ENCODE data around the gene LRP11.

The LRP11 gene

DNA sequence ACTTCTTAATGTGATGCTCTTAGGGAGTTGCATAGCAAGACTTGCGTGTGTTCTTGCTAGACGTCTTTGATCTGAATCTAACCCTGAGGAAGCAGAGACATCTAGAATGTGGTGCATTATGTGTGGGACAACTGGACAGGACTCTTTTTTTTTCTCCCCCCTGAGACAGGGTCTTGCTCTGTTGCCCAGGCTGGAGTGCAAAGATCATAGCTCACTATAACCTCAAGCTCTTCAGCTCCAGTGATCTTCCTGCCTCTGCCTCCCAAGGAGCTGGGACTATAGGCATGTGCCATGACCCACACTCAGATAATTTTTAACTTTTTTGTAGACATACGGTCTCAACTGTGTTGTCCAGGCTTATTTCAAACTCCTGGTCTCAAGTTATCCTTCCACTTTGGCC, 80.6 kb downstream of the LRP11 start:
- TF ChIP-seq, protein P1, sequence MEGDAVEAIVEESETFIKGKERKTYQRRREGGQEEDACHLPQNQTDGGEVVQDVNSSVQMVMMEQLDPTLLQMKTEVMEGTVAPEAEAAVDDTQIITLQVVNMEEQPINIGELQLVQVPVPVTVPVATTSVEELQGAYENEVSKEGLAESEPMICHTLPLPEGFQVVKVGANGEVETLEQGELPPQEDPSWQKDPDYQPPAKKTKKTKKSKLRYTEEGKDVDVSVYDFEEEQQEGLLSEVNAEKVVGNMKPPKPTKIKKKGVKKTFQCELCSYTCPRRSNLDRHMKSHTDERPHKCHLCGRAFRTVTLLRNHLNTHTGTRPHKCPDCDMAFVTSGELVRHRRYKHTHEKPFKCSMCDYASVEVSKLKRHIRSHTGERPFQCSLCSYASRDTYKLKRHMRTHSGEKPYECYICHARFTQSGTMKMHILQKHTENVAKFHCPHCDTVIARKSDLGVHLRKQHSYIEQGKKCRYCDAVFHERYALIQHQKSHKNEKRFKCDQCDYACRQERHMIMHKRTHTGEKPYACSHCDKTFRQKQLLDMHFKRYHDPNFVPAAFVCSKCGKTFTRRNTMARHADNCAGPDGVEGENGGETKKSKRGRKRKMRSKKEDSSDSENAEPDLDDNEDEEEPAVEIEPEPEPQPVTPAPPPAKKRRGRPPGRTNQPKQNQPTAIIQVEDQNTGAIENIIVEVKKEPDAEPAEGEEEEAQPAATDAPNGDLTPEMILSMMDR (IDR thresholded peaks at IDR 0.05; ENCODE audit: insufficient read depth, low read depth, low read length, missing control alignments): no peak
- H3K4me3 ChIP-seq (ENCODE audit: low read length): no peak overlapping the region
- DNase-seq (ENCODE audit: low read depth): no peak

DNA sequence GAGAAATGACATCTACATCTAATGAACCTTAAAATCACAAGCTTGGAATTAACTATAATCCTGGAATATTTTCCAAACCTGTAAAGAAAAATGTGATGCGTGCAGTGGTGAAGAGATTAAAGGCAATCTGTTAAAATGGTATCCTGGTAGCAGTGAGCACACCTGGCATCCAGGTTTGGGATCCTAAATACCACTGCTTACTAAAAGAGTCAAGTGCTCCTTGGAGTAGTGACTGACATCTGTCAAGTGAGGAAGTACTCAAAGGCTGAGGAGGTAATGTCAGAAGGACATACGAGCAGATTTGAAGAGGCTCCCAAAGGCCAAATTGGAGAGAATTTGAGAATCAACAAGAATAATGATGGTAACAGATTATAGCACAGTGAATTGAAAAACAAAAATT, 81.8 kb downstream of the LRP11 start:
- TF ChIP-seq, protein P1 (IDR thresholded peaks at IDR 0.05; ENCODE audit: insufficient read depth, low read depth, low read length, missing control alignments): no peak
- no peak for DNase-seq (ENCODE audit: low read depth)
- no peak overlapping the region for H3K4me3 ChIP-seq (ENCODE audit: low read length)

DNA sequence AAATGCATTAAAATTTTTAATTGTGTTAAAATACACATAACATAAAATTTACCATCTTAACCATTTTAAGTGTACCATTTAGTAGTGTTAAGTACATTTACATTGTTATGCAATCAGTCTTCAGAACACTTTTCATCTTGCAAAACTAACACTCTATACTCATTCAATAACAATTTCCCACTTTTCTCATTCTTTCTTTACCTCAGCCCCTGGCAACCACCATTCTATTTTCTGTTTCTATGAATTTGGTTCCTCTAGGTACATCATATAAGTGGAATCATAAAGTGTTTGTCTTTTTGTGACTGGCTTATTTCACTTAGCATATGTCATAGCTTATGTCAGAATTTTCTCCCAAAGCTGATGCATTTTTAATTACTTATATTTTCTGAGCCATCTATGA, 82.4 kb downstream of the LRP11 start:
- H3K4me3 ChIP-seq (ENCODE audit: low read length): no peak overlapping the region
- TF ChIP-seq, protein P1 (IDR thresholded peaks at IDR 0.05; ENCODE audit: insufficient read depth, low read depth, low read length, missing control alignments): no peak
- DNase-seq (ENCODE audit: low read depth): no peak

DNA sequence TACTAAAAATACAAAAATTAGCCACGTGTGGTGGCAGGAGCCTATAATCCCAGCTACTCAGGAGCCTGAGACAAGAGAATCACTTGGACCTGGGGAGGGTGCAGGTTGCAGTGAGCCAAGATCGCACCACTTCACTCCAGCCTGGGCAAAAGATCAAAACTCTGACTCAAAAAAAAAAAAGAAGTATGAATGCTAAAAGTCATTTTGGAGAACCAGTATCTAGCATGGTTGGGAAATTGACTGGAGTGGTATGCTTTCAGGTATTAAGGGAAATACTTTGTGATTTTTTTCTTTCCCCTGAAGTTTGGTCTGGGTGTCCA, 84.6 kb downstream of the LRP11 start:
- no peak for DNase-seq (ENCODE audit: low read depth)
- TF ChIP-seq, protein P1 (IDR thresholded peaks at IDR 0.05; ENCODE audit: insufficient read depth, low read depth, low read length, missing control alignments): no peak
- no peak overlapping the region for H3K4me3 ChIP-seq (ENCODE audit: low read length)

DNA sequence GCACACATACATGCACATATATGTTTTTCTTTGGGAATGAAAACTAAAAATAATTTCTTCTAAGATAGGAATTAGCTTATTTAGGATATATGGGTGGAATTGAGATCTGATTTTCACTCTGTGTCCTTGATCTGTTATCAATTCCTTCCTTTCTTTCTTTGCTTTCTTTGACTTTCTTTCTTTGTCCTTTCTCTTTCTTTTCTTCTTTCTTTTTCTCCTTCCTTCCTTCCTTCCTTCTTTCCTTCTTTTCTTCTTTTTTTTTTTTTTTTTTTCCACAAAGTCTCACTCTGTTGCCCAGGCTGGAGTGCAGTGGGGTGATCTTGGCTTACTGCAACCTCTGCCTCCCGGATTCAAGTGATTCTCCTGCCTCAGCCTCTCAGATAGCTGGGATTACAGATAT, 86.5 kb downstream of the LRP11 start:
- no peak for DNase-seq (ENCODE audit: low read depth)
- TF ChIP-seq, protein P1 (IDR thresholded peaks at IDR 0.05; ENCODE audit: insufficient read depth, low read depth, low read length, missing control alignments): no peak
- H3K4me3 ChIP-seq (ENCODE audit: low read length): no peak overlapping the region

DNA sequence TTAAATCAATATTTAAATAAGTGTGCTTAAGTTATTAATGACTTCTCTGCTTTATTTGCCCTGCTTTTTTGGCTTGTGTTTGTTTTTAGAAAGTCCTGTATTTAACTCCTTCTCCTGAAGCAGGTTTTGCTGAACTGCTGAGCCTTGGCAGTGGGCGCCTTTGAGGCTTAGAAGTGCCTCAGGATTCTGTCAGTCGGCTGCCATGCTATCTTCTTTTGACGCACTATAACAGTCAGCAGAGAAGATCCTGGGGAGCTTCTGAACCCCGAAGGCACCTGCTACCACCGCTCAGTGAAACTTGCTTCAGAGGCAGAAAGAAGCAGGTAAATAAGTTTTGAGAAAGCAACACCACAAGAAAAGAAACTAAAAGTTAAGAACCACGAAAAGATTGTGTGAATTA, 92.2 kb downstream of the LRP11 start:
- no peak for DNase-seq (ENCODE audit: low read depth)
- H3K4me3 ChIP-seq (ENCODE audit: low read length): no peak overlapping the region
- TF ChIP-seq, protein P1 (IDR thresholded peaks at IDR 0.05; ENCODE audit: insufficient read depth, low read depth, low read length, missing control alignments): no peak

DNA sequence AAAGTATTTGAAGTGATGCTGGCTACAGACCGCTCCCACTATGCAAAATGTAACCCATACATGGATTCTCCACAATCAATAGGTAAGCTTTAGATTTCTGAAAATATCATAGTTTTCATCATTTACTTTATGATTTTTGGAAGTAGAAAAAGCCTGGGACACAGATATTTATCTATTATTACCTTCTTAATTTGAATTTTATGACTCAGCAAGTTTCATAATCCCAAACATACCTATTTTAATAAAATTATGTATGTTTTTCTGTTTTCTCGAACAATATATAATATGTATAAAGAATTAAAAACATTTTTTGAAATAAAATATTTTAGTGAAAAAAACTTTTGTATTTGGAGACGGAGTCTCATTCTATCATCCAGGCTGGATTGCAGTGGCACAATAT, 93.0 kb downstream of the LRP11 start:
- TF ChIP-seq, protein P1 (IDR thresholded peaks at IDR 0.05; ENCODE audit: insufficient read depth, low read depth, low read length, missing control alignments): no peak
- DNase-seq (ENCODE audit: low read depth): no peak
- H3K4me3 ChIP-seq (ENCODE audit: low read length): no peak overlapping the region

All from epithelial cell of esophagus (primary cell).